HepG2 (cell line): ENCODE measurements around the gene WNK2. TPM values are rescaled to one million over a fixed set of nuclear protein-coding genes. Genes with fewer than 3 reads are reported as not detected.

ENCODE experiments used
- IRX3 ChIP-seq: sonication (generic); formaldehyde crosslinking; IDR thresholded peaks from 2 replicates; pipeline ENCODE4 v1.8.1; 2023; ENCODE audit warnings: mild to moderate bottlenecking, low read depth, missing genetic modification reagents, borderline replicate concordance
- KDM4B ChIP-seq: sonication (generic); formaldehyde crosslinking; IDR thresholded peaks from 2 replicates; pipeline ENCODE4 v1.4.0; 2020; ENCODE audit warnings: missing genetic modification reagents
- MAF1 ChIP-seq: sonication (generic); formaldehyde crosslinking; IDR thresholded peaks from 2 replicates; pipeline ENCODE4 v1.5.0; 2020; ENCODE audit warnings: missing genetic modification reagents, borderline replicate concordance
- MAFG ChIP-seq: sonication (generic); formaldehyde crosslinking; IDR thresholded peaks from 2 replicates; pipeline ENCODE4 v1.5.1; 2020; ENCODE audit warnings: mild to moderate bottlenecking, missing genetic modification reagents
- MED13 ChIP-seq: sonication (generic); formaldehyde crosslinking; IDR thresholded peaks from 2 replicates; pipeline ENCODE4 v1.5.0; 2020; ENCODE audit warnings: missing genetic modification reagents
- RBM22 ChIP-seq: fragments of 200-400 bp; formaldehyde crosslinking; optimal IDR thresholded peaks from 2 replicates; pipeline ENCODE3; 2017; ENCODE audit warnings: mild to moderate bottlenecking, low read length, moderate library complexity
- SRSF1 ChIP-seq: fragments of 200-400 bp; formaldehyde crosslinking; optimal IDR thresholded peaks from 2 replicates; pipeline ENCODE3; 2017; ENCODE audit warnings: mild to moderate bottlenecking, low read depth, low read length, moderate library complexity
- ZBTB42 ChIP-seq: sonication (generic); formaldehyde crosslinking; IDR thresholded peaks from 2 replicates; pipeline ENCODE4 v1.5.0; 2020; ENCODE audit warnings: mild to moderate bottlenecking, missing genetic modification reagents
- ZEB1 ChIP-seq: IDR thresholded peaks from 2 replicates; pipeline ENCODE4 v1.6.1; 2012; ENCODE audit warnings: mild to moderate bottlenecking, low read depth, inconsistent platforms; ENCODE audit not compliant: insufficient replicate concordance
- ZKSCAN5 ChIP-seq: sonication (generic); formaldehyde crosslinking; IDR thresholded peaks from 2 replicates; pipeline ENCODE4 v1.5.1; 2020; ENCODE audit warnings: mild to moderate bottlenecking, missing genetic modification reagents
- ZNF180 ChIP-seq: sonication (generic); formaldehyde crosslinking; IDR thresholded peaks from 2 replicates; pipeline ENCODE4 v1.4.0; 2020; ENCODE audit warnings: low read depth, missing genetic modification reagents, borderline replicate concordance
- ZNF224 ChIP-seq: sonication (generic); formaldehyde crosslinking; IDR thresholded peaks from 2 replicates; pipeline ENCODE4 v1.5.0; 2020; ENCODE audit warnings: mild to moderate bottlenecking, missing genetic modification reagents
- ZNF703 ChIP-seq: sonication (generic); formaldehyde crosslinking; IDR thresholded peaks from 2 replicates; pipeline ENCODE4 v1.5.1; 2020; ENCODE audit warnings: missing genetic modification reagents, mild to moderate bottlenecking, moderate library complexity, borderline replicate concordance
- polyA plus RNA-seq, 8 experiments: library from polyadenylated mRNA; depleted of rRNA in 3 of 8; stranded (reverse) in 7 of 8; unstranded in 1 of 8; fragments of >200 nt; fragmentation: Illumina TruSeq in 4 of 8; extraction: Trizol in 4 of 8; gene quantifications; 2 replicates each; pipeline versions ENCODE4 v1.2.1 to v1.2.3, GENCODE V29; 2011 to 2016; ENCODE audit warnings: low read depth in 4 of 8, missing spikeins in 1 of 8, mixed read lengths in 1 of 8; ENCODE audit not compliant: insufficient read depth in 1 of 8
- total RNA-seq, 5 experiments: library from RNA; depleted of rRNA; stranded (reverse); fragments of >200 nt; fragmentation: Illumina TruSeq; extraction: Trizol; gene quantifications; 2 replicates each; pipeline ENCODE4 v1.2.3, GENCODE V29; 2016; ENCODE audit warnings: low read depth in 1 of 5
- TF ChIP-seq, protein P1 (sequence below): sonication (generic); formaldehyde crosslinking; conservative IDR thresholded peaks from 2 replicates; pipeline ENCODE4 v1.8.1; 2023; ENCODE audit warnings: missing genetic modification reagents
- TF ChIP-seq, protein P2 (sequence below): sonication (generic); formaldehyde crosslinking; IDR thresholded peaks from 2 replicates; pipeline ENCODE4 v1.4.0; 2020; ENCODE audit warnings: mild to moderate bottlenecking, low read depth, missing genetic modification reagents
- TF ChIP-seq, protein P3 (sequence below): sonication (generic); formaldehyde crosslinking; IDR thresholded peaks from 2 replicates; pipeline ENCODE4 v1.8.1; 2023; ENCODE audit warnings: mild to moderate bottlenecking, missing genetic modification reagents
- TF ChIP-seq, protein P4 (sequence below): sonication (generic); formaldehyde crosslinking; IDR thresholded peaks from 2 replicates; pipeline ENCODE4 v1.4.0; 2020; ENCODE audit warnings: mild to moderate bottlenecking, missing genetic modification reagents
- TF ChIP-seq, protein P5 (sequence below): sonication (generic); formaldehyde crosslinking; IDR thresholded peaks from 2 replicates; pipeline ENCODE4 v1.4.0; 2020; ENCODE audit warnings: low read depth, missing genetic modification reagents
- TF ChIP-seq, protein P6 (sequence below): IDR thresholded peaks from 2 replicates; pipeline ENCODE4 v1.6.1; 2012; ENCODE audit warnings: inconsistent platforms

Gene WNK2
- total and polyA plus RNA-seq, 2 of the 13 experiments (the other 11 are each of a cell fraction or from before 2014, with no cell fraction given) = 10.5 to 12.0 TPM

DNA sequence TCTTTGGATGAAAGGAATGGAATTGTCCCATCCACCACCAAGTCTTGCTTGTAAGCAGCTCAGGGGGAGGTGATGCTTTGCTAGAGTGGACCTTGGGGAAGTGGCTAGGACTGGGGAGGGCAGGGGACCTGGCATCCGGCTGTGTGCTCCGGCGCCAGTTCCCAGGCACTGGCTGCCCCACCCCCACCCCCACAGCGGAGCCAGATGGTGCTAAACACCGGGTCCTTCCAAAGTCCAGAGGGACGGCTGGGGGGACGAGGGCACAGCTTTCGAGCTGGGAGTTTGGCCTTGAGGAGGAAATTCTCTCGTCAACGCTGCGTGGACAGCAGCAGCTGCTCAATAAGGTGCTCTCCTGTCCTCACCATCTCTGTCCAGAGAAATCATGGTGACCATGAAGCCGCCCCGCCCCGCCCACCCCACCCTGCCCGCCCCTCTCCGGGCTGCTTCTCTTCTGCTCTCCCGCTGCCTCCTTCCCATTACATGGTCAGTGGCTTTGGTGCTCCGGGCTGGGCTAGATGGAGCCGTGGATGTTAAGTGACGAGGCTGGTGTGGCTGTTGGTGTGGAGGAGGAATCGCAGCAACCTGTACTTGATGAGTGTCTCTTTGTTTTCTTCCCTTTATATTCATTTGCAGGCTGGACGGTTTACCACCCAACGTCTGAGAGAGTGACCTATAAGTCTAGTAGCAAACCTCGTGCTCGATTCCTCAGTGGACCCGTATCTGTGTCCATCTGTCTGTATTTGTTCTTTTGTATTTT lies 115.7 kb downstream of the WNK2 start (continued):
- TF ChIP-seq, protein P1, sequence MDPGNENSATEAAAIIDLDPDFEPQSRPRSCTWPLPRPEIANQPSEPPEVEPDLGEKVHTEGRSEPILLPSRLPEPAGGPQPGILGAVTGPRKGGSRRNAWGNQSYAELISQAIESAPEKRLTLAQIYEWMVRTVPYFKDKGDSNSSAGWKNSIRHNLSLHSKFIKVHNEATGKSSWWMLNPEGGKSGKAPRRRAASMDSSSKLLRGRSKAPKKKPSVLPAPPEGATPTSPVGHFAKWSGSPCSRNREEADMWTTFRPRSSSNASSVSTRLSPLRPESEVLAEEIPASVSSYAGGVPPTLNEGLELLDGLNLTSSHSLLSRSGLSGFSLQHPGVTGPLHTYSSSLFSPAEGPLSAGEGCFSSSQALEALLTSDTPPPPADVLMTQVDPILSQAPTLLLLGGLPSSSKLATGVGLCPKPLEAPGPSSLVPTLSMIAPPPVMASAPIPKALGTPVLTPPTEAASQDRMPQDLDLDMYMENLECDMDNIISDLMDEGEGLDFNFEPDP (CRISPR knock-in tag) = 0 out of 2 replicates have a peak, but pooled peaks have one; percentile 63
- TF ChIP-seq ZNF703 (CRISPR knock-in tag) (no peak), MAF1 (CRISPR knock-in tag) (no peak), IRX3 (CRISPR knock-in tag) (no peak), ZBTB42 (CRISPR knock-in tag) (no peak), ZNF180 (no peak), SRSF1 (no peak), ZKSCAN5 (no peak; the same call in 1 of the 2 replicates), KDM4B (CRISPR knock-in tag) (no peak), MED13 (no peak; the same call in 1 of the 2 replicates), MAFG (CRISPR knock-in tag) (no peak), RBM22 (no peak), ZEB1 (no peak), ZNF224 (CRISPR knock-in tag) (peak; percentile 13; the same call in 1 of the 2 replicates)
- TF ChIP-seq, protein P2, sequence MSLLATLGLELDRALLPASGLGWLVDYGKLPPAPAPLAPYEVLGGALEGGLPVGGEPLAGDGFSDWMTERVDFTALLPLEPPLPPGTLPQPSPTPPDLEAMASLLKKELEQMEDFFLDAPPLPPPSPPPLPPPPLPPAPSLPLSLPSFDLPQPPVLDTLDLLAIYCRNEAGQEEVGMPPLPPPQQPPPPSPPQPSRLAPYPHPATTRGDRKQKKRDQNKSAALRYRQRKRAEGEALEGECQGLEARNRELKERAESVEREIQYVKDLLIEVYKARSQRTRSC (CRISPR knock-in tag) = no peak
- TF ChIP-seq, protein P3, sequence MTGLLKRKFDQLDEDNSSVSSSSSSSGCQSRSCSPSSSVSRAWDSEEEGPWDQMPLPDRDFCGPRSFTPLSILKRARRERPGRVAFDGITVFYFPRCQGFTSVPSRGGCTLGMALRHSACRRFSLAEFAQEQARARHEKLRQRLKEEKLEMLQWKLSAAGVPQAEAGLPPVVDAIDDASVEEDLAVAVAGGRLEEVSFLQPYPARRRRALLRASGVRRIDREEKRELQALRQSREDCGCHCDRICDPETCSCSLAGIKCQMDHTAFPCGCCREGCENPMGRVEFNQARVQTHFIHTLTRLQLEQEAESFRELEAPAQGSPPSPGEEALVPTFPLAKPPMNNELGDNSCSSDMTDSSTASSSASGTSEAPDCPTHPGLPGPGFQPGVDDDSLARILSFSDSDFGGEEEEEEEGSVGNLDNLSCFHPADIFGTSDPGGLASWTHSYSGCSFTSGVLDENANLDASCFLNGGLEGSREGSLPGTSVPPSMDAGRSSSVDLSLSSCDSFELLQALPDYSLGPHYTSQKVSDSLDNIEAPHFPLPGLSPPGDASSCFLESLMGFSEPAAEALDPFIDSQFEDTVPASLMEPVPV (CRISPR knock-in tag) = peak; percentile 57; the same call in 1 of the 2 replicates
- TF ChIP-seq, protein P4, sequence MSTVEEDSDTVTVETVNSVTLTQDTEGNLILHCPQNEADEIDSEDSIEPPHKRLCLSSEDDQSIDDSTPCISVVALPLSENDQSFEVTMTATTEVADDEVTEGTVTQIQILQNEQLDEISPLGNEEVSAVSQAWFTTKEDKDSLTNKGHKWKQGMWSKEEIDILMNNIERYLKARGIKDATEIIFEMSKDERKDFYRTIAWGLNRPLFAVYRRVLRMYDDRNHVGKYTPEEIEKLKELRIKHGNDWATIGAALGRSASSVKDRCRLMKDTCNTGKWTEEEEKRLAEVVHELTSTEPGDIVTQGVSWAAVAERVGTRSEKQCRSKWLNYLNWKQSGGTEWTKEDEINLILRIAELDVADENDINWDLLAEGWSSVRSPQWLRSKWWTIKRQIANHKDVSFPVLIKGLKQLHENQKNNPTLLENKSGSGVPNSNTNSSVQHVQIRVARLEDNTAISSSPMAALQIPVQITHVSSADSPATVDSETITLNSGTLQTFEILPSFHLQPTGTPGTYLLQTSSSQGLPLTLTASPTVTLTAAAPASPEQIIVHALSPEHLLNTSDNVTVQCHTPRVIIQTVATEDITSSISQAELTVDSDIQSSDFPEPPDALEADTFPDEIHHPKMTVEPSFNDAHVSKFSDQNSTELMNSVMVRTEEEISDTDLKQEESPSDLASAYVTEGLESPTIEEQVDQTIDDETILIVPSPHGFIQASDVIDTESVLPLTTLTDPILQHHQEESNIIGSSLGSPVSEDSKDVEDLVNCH (CRISPR knock-in tag) = no peak
- TF ChIP-seq, protein P5, sequence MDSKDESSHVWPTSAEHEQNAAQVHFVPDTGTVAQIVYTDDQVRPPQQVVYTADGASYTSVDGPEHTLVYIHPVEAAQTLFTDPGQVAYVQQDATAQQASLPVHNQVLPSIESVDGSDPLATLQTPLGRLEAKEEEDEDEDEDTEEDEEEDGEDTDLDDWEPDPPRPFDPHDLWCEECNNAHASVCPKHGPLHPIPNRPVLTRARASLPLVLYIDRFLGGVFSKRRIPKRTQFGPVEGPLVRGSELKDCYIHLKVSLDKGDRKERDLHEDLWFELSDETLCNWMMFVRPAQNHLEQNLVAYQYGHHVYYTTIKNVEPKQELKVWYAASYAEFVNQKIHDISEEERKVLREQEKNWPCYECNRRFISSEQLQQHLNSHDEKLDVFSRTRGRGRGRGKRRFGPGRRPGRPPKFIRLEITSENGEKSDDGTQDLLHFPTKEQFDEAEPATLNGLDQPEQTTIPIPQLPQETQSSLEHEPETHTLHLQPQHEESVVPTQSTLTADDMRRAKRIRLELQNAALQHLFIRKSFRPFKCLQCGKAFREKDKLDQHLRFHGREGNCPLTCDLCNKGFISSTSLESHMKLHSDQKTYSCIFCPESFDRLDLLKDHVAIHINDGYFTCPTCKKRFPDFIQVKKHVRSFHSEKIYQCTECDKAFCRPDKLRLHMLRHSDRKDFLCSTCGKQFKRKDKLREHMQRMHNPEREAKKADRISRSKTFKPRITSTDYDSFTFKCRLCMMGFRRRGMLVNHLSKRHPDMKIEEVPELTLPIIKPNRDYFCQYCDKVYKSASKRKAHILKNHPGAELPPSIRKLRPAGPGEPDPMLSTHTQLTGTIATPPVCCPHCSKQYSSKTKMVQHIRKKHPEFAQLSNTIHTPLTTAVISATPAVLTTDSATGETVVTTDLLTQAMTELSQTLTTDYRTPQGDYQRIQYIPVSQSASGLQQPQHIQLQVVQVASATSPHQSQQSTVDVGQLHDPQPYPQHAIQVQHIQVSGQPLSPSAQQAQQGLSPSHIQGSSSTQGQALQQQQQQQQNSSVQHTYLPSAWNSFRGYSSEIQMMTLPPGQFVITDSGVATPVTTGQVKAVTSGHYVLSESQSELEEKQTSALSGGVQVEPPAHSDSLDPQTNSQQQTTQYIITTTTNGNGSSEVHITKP = no peak; the same call in 1 of the 2 replicates
- TF ChIP-seq, protein P6, sequence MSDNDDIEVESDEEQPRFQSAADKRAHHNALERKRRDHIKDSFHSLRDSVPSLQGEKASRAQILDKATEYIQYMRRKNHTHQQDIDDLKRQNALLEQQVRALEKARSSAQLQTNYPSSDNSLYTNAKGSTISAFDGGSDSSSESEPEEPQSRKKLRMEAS = peak; percentile 61
